Measurements from ENCODE around the gene MEA1.

- TF ChIP-seq POLR2A (IDR thresholded peaks at IDR 0.05; ENCODE audit: low read depth) (no peak), CTCF (IDR thresholded peaks at IDR 0.05) (no peak)
Observed at GRCh38 chr6:42969431-42969830, 44.3 kb downstream of the MEA1 start.

Data from esophagus muscularis mucosa (tissue), 3 donors.